A673 (cell line): ENCODE measurements around the gene MID1.

Experiments used
- EZH2 ChIP-seq: fragments of 200-600 bp; sonication (generic); IDR thresholded peaks from 2 replicates; pipeline ENCODE4 v1.6.1; 2017; ENCODE audit warnings: borderline replicate concordance, low read depth, mild to moderate bottlenecking, mixed read lengths, antibody characterized with exemption, low read length; ENCODE audit not compliant: poor library complexity, severe bottlenecking
- TF ChIP-seq, protein P1 (sequence below): fragments of 300-800, 200-600 bp; sonication (generic); conservative IDR thresholded peaks from 2 replicates; pipeline ENCODE4 v1.5.1; 2017; ENCODE audit warnings: low read depth, mild to moderate bottlenecking, antibody characterized with exemption, low read length, moderate library complexity, mixed read lengths

- TF ChIP-seq EZH2, result no peak
- TF ChIP-seq, protein P1, sequence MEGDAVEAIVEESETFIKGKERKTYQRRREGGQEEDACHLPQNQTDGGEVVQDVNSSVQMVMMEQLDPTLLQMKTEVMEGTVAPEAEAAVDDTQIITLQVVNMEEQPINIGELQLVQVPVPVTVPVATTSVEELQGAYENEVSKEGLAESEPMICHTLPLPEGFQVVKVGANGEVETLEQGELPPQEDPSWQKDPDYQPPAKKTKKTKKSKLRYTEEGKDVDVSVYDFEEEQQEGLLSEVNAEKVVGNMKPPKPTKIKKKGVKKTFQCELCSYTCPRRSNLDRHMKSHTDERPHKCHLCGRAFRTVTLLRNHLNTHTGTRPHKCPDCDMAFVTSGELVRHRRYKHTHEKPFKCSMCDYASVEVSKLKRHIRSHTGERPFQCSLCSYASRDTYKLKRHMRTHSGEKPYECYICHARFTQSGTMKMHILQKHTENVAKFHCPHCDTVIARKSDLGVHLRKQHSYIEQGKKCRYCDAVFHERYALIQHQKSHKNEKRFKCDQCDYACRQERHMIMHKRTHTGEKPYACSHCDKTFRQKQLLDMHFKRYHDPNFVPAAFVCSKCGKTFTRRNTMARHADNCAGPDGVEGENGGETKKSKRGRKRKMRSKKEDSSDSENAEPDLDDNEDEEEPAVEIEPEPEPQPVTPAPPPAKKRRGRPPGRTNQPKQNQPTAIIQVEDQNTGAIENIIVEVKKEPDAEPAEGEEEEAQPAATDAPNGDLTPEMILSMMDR, result no peak
Measured at GRCh38 chrX:10612215-10612614, 8.2 kb downstream of the MID1 start.
